GM23248 (cell line): ENCODE measurements around the gene KLHL3. TPM values are rescaled to one million over a fixed set of nuclear protein-coding genes. Genes with fewer than 3 reads are reported as not detected.
A peak's percentile ranks its signal among the peaks of the same experiment; 100 is the strongest.

ENCODE experiments used
- DNase-seq: peaks from one replicate; pipeline ENCODE4 v3.0.0-alpha.2; 2015
- H2AFZ ChIP-seq: fragments of 200-600 bp; sonication (generic); 2 replicates; pipeline ENCODE4 v1.6.1; 2016; ENCODE audit warnings: antibody characterized with exemption
- H3F3A ChIP-seq: fragments of 200-600 bp; sonication (generic); 2 replicates; pipeline ENCODE4 v1.6.1; 2016; ENCODE audit warnings: mild to moderate bottlenecking, antibody characterized with exemption, mixed run types; ENCODE audit not compliant: insufficient read depth
- H3K27ac ChIP-seq: fragments of 200-600 bp; sonication (generic); 2 replicates; pipeline ENCODE4 v1.5.1; 2016; ENCODE audit warnings: mild to moderate bottlenecking
- H3K27me3 ChIP-seq: fragments of 200-600 bp; sonication (generic); replicated peaks from 2 replicates; pipeline ENCODE4 v1.6.1; 2016; ENCODE audit warnings: mild to moderate bottlenecking; ENCODE audit not compliant: insufficient read depth
- H3K36me3 ChIP-seq: fragments of 200-600 bp; sonication (generic); 2 replicates; pipeline ENCODE4 v1.6.1; 2016; ENCODE audit warnings: low read depth, mild to moderate bottlenecking
- H3K4me1 ChIP-seq: fragments of 200-600 bp; sonication (generic); 2 replicates; pipeline ENCODE4 v1.6.1; 2016; ENCODE audit warnings: mild to moderate bottlenecking; ENCODE audit not compliant: insufficient read depth
- H3K4me2 ChIP-seq: fragments of 200-600 bp; sonication (generic); one replicate; pipeline ENCODE4 v1.6.1; 2016; ENCODE audit warnings: mild to moderate bottlenecking; ENCODE audit not compliant: unreplicated experiment
- H3K4me3 ChIP-seq: fragments of 200-600 bp; sonication (generic); 2 replicates; pipeline ENCODE4 v1.5.1; 2016; ENCODE audit warnings: mild to moderate bottlenecking
- H3K79me2 ChIP-seq: fragments of 200-600 bp; sonication (generic); 2 replicates; pipeline ENCODE4 v1.6.1; 2016; ENCODE audit warnings: mild to moderate bottlenecking; ENCODE audit not compliant: insufficient read depth
- H3K9ac ChIP-seq: fragments of 200-600 bp; sonication (generic); 2 replicates; pipeline ENCODE4 v1.6.1; 2016; ENCODE audit warnings: mild to moderate bottlenecking
- H3K9me2 ChIP-seq: fragments of 200-600 bp; sonication (generic); 2 replicates; pipeline ENCODE4 v1.6.1; 2016; ENCODE audit warnings: mixed run types, mild to moderate bottlenecking, moderate library complexity; ENCODE audit not compliant: insufficient read depth
- H3K9me3 ChIP-seq: fragments of 200-600 bp; sonication (generic); one replicate; pipeline ENCODE4 v1.6.1; 2017; ENCODE audit warnings: low read depth
- H4K20me1 ChIP-seq: fragments of 200-600 bp; sonication (generic); 2 replicates; pipeline ENCODE4 v1.6.0; 2016; ENCODE audit not compliant: insufficient read depth
- EZH2 ChIP-seq: fragments of 200-600 bp; sonication (generic); IDR thresholded peaks from 2 replicates; pipeline ENCODE4 v1.6.1; 2018; ENCODE audit warnings: antibody characterized with exemption, mild to moderate bottlenecking; ENCODE audit not compliant: insufficient read depth, poor library complexity, severe bottlenecking
- EZH2phosphoT487 ChIP-seq: fragments of 200-600 bp; sonication (generic); IDR thresholded peaks from 2 replicates; pipeline ENCODE4 v1.6.1; 2018; ENCODE audit warnings: antibody characterized with exemption, moderate library complexity, mild to moderate bottlenecking, low read depth; ENCODE audit not compliant: insufficient read depth
- WGBS, 2 experiments: methylation state at CpG; one replicate each; pipeline ENCODE4 v1.1.6; 2015 to 2017; ENCODE audit warnings: low lambda C conversion rate in 2 of 2, low coverage in 1 of 2; ENCODE audit errors: missing lambda C conversion rate in 2 of 2; 5-methylcytosine and 5-hydroxymethylcytosine counted together
- in situ Hi-C: fragments of 300-500 bp; cut with MboI; formaldehyde crosslinking; loops from 2 replicates; pipeline ENCODE4 v1.15.0; 2020
- polyA plus RNA-seq: library from polyadenylated mRNA; unstranded; fragments of >200 nt; fragmentation: Nextera tagmentation; extraction: Ambion mirVana; gene quantifications from 2 replicates; pipeline ENCODE4 v1.2.1, GENCODE V29; 2016
- total RNA-seq: library from RNA; depleted of rRNA; stranded (reverse); fragments of >200 nt; shearing (Covaris generic); gene quantifications from 2 replicates; pipeline ENCODE4 v1.2.3, GENCODE V29; 2014

The KLHL3 gene
- total and polyA plus RNA-seq, 2 experiments from 2014 or later: 1.1 to 1.3 TPM

GRCh38 chr5:137595396-137596079, 140.4 kb downstream of the KLHL3 start:
- H3K27ac ChIP-seq: no peak overlapping the region
- no peaks in the 10 kb centered on the region for H3K9me3 ChIP-seq
- H3K4me2 ChIP-seq: no peak overlapping the region
- H3F3A ChIP-seq: no peaks in the 10 kb centered on the region
- no peaks in the 10 kb centered on the region for H3K36me3 ChIP-seq
- in situ Hi-C loops: no loop called here
- TF ChIP-seq EZH2 (no peak), EZH2phosphoT487 (no peak)
- no peaks in the 10 kb centered on the region for H3K79me2 ChIP-seq
- 14 to 15% methylated on average over 4 of the region's 4 CpGs for WGBS, 2 experiments
- H3K9me2 ChIP-seq: no peaks in the 10 kb centered on the region
- H2AFZ ChIP-seq: no peak overlapping the region
- no peak for DNase-seq
- H3K4me1 ChIP-seq: no peaks in the 10 kb centered on the region
- no peak overlapping the region for H3K9ac ChIP-seq
- H3K27me3 ChIP-seq: peaks cover 14% of the 10 kb centered on the region
- H3K4me3 ChIP-seq: no peak overlapping the region
- no peaks in the 10 kb centered on the region for H4K20me1 ChIP-seq

DNA sequence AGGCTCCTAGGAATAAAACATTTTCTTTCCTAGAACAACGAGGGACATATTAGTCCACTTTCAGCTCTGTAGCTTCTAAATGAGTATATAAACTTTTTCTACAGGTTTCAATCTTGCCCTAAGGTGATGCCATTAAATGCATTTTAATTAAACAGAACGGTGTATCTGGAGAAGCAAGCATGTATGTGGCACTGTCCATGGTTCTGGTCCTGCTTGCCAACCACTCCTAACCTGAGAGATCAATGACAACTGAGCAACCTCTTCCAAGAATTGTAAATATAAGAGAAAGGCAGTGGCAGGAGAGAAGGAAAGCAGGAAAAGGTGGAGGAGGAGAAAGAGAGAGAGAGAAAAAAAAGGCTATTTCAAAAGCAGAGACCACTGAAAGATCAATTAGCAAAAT, 141.2 kb downstream of the KLHL3 start:
- H3K27me3 ChIP-seq: peaks cover 17% of the 10 kb centered on the region
- H3K27ac ChIP-seq: no peak overlapping the region
- H3K4me1 ChIP-seq: no peaks in the 10 kb centered on the region
- H2AFZ ChIP-seq: no peak overlapping the region
- H3K36me3 ChIP-seq: no peaks in the 10 kb centered on the region
- no peaks in the 10 kb centered on the region for H3K79me2 ChIP-seq
- in situ Hi-C loops: no loop called here
- TF ChIP-seq EZH2 (no peak), EZH2phosphoT487 (no peak)
- no peak overlapping the region for H3K4me3 ChIP-seq
- no peaks in the 10 kb centered on the region for H3F3A ChIP-seq
- H3K9ac ChIP-seq: no peak overlapping the region
- DNase-seq: peak; percentile 41
- H3K4me2 ChIP-seq: no peak overlapping the region
- 32 to 41% methylated on average over 2 of the region's 2 CpGs for WGBS, 2 experiments
- no peaks in the 10 kb centered on the region for H4K20me1 ChIP-seq
- no peaks in the 10 kb centered on the region for H3K9me3 ChIP-seq
- H3K9me2 ChIP-seq: no peaks in the 10 kb centered on the region

- no peak for DNase-seq
- H3F3A ChIP-seq: no peaks in the 10 kb centered on the region
- no peak overlapping the region for H3K4me3 ChIP-seq
- WGBS, 2 experiments: 74 to 83% methylated on average over 3 of the region's 3 CpGs
- H3K9me3 ChIP-seq: no peaks in the 10 kb centered on the region
- H3K36me3 ChIP-seq: no peaks in the 10 kb centered on the region
- H3K9me2 ChIP-seq: no peaks in the 10 kb centered on the region
- H3K79me2 ChIP-seq: no peaks in the 10 kb centered on the region
- no peak overlapping the region for H3K4me2 ChIP-seq
- H4K20me1 ChIP-seq: no peaks in the 10 kb centered on the region
- no peak overlapping the region for H2AFZ ChIP-seq
- no peak overlapping the region for H3K9ac ChIP-seq
- in situ Hi-C loops: no loop called here
- no peak overlapping the region for H3K27ac ChIP-seq
- H3K4me1 ChIP-seq: no peaks in the 10 kb centered on the region
- TF ChIP-seq EZH2: no peak
- TF ChIP-seq EZH2phosphoT487: no peak
- H3K27me3 ChIP-seq: peaks cover 15% of the 10 kb centered on the region
Observed at GRCh38 chr5:137592317-137592716, 143.6 kb downstream of the KLHL3 start.

- no peaks in the 10 kb centered on the region for H4K20me1 ChIP-seq
- H3K9ac ChIP-seq: no peak overlapping the region
- no peak for TF ChIP-seq EZH2phosphoT487
- TF ChIP-seq EZH2: no peak
- no peaks in the 10 kb centered on the region for H3K9me2 ChIP-seq
- 90 to 98% methylated on average over 3 of the region's 3 CpGs for WGBS, 2 experiments
- H3K4me1 ChIP-seq: no peaks in the 10 kb centered on the region
- H3K9me3 ChIP-seq: no peaks in the 10 kb centered on the region
- H3K4me2 ChIP-seq: no peak overlapping the region
- DNase-seq: no peak
- in situ Hi-C loops: no loop called here
- H3F3A ChIP-seq: no peaks in the 10 kb centered on the region
- no peak overlapping the region for H2AFZ ChIP-seq
- H3K27me3 ChIP-seq: peaks cover 10% of the 10 kb centered on the region
- no peaks in the 10 kb centered on the region for H3K36me3 ChIP-seq
- H3K79me2 ChIP-seq: no peaks in the 10 kb centered on the region
- no peak overlapping the region for H3K4me3 ChIP-seq
- no peak overlapping the region for H3K27ac ChIP-seq
Observed at GRCh38 chr5:137589185-137589584, 146.7 kb downstream of the KLHL3 start.

DNA sequence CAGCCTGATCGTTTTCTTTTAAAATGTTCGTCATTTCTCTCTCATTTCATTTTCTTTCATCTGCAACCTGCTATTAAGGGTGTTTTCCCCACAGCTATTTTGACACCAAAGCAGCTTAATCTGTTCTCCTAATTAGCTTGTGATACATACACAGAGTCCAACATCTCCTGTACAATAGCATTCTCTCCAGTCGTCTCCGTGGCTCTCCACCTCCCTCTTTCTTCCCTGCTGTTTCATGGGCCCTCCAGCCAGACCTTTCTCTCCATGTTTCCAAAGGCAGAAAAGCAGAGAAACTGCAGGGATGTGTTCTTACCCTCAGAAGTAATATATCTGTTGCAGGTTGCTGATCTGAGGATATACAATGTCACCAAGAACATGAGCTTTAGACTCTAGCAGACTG, 148.0 kb downstream of the KLHL3 start:
- H2AFZ ChIP-seq: no peak overlapping the region
- no peaks in the 10 kb centered on the region for H4K20me1 ChIP-seq
- WGBS, 2 experiments: 45 to 63% methylated on average over 4 of the region's 4 CpGs

More for the DNA sequence above, 148.0 kb downstream of the KLHL3 start:
- Histone ChIP-seq H3K27me3 (peaks cover 10% of the 10 kb centered on the region; the same call in 1 of the 2 replicates), H3K36me3 (no peaks in the 10 kb centered on the region), H3F3A (no peaks in the 10 kb centered on the region), H3K4me3 (no peak overlapping the region), H3K27ac (no peak overlapping the region), H3K9me3 (no peaks in the 10 kb centered on the region), H3K9me2 (no peaks in the 10 kb centered on the region), H3K79me2 (no peaks in the 10 kb centered on the region), H3K9ac (no peak overlapping the region), H3K4me2 (no peak overlapping the region), H3K4me1 (no peaks in the 10 kb centered on the region)
- TF ChIP-seq EZH2phosphoT487 (no peak), EZH2 (no peak)
- DNase-seq: no peak
- in situ Hi-C loops: no loop called here
